Tibial nerve (tissue), 4 donors: ENCODE data around the gene AFMID. TPM values are rescaled to one million over a fixed set of nuclear protein-coding genes. Genes with fewer than 3 reads are reported as not detected.
"Not testable (repeated sequence)": the region's sequence is repeated elsewhere in the genome, so short reads cannot be mapped to it uniquely, and the experiment has no call there.

Source experiments
- DNase-seq, 2 donors: peaks; one replicate each; pipeline ENCODE4 v3.0.0-alpha.2; 2019; ENCODE audit warnings: low spot score in 2 of 2
- H3K27ac ChIP-seq, 4 donors: fragments of 200-600 bp; sonication (generic) in 3 of 4; one replicate each; pipeline ENCODE4 v1.5.1; 2017 to 2019; ENCODE audit warnings: mild to moderate bottlenecking in 1 of 4
- H3K27me3 ChIP-seq, 2 donors: fragments of 200-600 bp; sonication (generic) in 1 of 2; one replicate each; pipeline versions ENCODE4 v1.5.1 to v1.6.0; 2017 to 2019
- H3K36me3 ChIP-seq, 3 donors: fragments of 200-600 bp; sonication (generic); one replicate each; pipeline ENCODE4 v1.5.1; 2018 to 2019
- H3K4me1 ChIP-seq, 4 donors: fragments of 200-600 bp; sonication (generic) in 3 of 4; one replicate each; pipeline ENCODE4 v1.5.1; 2017 to 2019
- H3K4me3 ChIP-seq, 4 donors: fragments of 200-600 bp; sonication (generic) in 3 of 4; one replicate each; pipeline ENCODE4 v1.5.1; 2017 to 2019; ENCODE audit warnings: mild to moderate bottlenecking in 1 of 4, moderate library complexity in 1 of 4
- H3K9me3 ChIP-seq, 4 donors: fragments of 200-600 bp; sonication (generic) in 3 of 4; one replicate each; pipeline ENCODE4 v1.5.1; 2017 to 2019
- EP300 ChIP-seq, 2 donors: sonication (generic); formaldehyde crosslinking; IDR thresholded peaks; one replicate each; pipeline ENCODE4 v1.6.1; 2017; ENCODE audit warnings: antibody characterized with exemption in 2 of 2, mild to moderate bottlenecking in 1 of 2
- POLR2A ChIP-seq, 2 donors: fragments of 450-650 bp; IDR thresholded peaks; one replicate each; pipeline ENCODE4 v1.6.1; 2017; ENCODE audit warnings: antibody characterized with exemption in 2 of 2, mild to moderate bottlenecking in 2 of 2, moderate library complexity in 2 of 2
- WGBS, 2 donors: methylation state at CpG; one replicate each; pipeline ENCODE4 v1.1.5; 2018; 5-methylcytosine and 5-hydroxymethylcytosine counted together
- total RNA-seq, 4 donors: library from RNA; depleted of rRNA; stranded (reverse); fragments of >200 nt; gene quantifications; one replicate each; pipeline ENCODE4 v1.1.0, GENCODE V29; 2016
- TF ChIP-seq, protein P1 (sequence below), 5 experiments: fragments of 200-600 bp in 3 of 5; fragments of 450-650 bp in 2 of 5; sonication (generic) in 3 of 5; IDR thresholded peaks; one replicate each; pipeline ENCODE4 v1.5.1; 2016 to 2019; ENCODE audit warnings: antibody characterized with exemption in 5 of 5, mild to moderate bottlenecking in 3 of 5, moderate library complexity in 2 of 5

Gene AFMID
- total RNA-seq = 10 to 100 TPM; 29.7 to 40.6 (median 37.7) TPM

GRCh38 chr17:78186692-78187595, at the start of gene AFMID, which contains the start of gene TK1:
Gene AFMID (plus strand): TSS chr17:78187362. CDS start chr17:78187371, 9 bp downstream.
Gene TK1 (minus strand): TSS chr17:78187052. CDS start chr17:78186994, 58 bp downstream.
- Histone ChIP-seq H3K9me3 (no peaks in the 10 kb centered on the region), H3K36me3 (peaks cover 0 to 26% (median 0%) of the 10 kb centered on the region in 3 donors), H3K4me3 (peak within 1 kb of the TSS; percentile 44 to 57 (median 52)), H3K27ac (peak within 1 kb of the TSS; percentile 48 to 81 (median 70)), H3K27me3 (no peaks in the 10 kb centered on the region), H3K4me1 (peaks cover 0 to 42% (median 10%) of the 10 kb centered on the region in 4 donors)
- DNase-seq = peak; percentile 91 to 94
- 5 to 9% methylated on average over 29 to 39 of the region's 57 CpGs for WGBS, 2 donors
- TF ChIP-seq EP300 (IDR thresholded peaks at IDR 0.05) = peak; percentile 57 to 77
- peak; percentile 20 to 63 for TF ChIP-seq POLR2A (IDR thresholded peaks at IDR 0.05)
- TF ChIP-seq, protein P1, sequence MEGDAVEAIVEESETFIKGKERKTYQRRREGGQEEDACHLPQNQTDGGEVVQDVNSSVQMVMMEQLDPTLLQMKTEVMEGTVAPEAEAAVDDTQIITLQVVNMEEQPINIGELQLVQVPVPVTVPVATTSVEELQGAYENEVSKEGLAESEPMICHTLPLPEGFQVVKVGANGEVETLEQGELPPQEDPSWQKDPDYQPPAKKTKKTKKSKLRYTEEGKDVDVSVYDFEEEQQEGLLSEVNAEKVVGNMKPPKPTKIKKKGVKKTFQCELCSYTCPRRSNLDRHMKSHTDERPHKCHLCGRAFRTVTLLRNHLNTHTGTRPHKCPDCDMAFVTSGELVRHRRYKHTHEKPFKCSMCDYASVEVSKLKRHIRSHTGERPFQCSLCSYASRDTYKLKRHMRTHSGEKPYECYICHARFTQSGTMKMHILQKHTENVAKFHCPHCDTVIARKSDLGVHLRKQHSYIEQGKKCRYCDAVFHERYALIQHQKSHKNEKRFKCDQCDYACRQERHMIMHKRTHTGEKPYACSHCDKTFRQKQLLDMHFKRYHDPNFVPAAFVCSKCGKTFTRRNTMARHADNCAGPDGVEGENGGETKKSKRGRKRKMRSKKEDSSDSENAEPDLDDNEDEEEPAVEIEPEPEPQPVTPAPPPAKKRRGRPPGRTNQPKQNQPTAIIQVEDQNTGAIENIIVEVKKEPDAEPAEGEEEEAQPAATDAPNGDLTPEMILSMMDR (IDR thresholded peaks at IDR 0.05) = peak; percentile 59 to 96 (median 92)

GRCh38 chr17:78137392-78138203, 49.6 kb upstream of the AFMID start:
- Histone ChIP-seq H3K4me3 (no peak overlapping the region), H3K27me3 (no peaks in the 10 kb centered on the region), H3K27ac (no peak overlapping the region), H3K4me1 (peaks cover 0 to 25% (median 13%) of the 10 kb centered on the region in 4 donors), H3K9me3 (no peaks in the 10 kb centered on the region), H3K36me3 (no peaks in the 10 kb centered on the region)
- TF ChIP-seq, protein P1 (IDR thresholded peaks at IDR 0.05) = peak in 1 of 5 experiments; percentile 33
- TF ChIP-seq POLR2A (IDR thresholded peaks at IDR 0.05) (no peak), EP300 (IDR thresholded peaks at IDR 0.05) (no peak)
- no peak for DNase-seq
- WGBS, 2 donors = 68 to 71% methylated on average over 22 to 26 of the region's 26 CpGs

DNA sequence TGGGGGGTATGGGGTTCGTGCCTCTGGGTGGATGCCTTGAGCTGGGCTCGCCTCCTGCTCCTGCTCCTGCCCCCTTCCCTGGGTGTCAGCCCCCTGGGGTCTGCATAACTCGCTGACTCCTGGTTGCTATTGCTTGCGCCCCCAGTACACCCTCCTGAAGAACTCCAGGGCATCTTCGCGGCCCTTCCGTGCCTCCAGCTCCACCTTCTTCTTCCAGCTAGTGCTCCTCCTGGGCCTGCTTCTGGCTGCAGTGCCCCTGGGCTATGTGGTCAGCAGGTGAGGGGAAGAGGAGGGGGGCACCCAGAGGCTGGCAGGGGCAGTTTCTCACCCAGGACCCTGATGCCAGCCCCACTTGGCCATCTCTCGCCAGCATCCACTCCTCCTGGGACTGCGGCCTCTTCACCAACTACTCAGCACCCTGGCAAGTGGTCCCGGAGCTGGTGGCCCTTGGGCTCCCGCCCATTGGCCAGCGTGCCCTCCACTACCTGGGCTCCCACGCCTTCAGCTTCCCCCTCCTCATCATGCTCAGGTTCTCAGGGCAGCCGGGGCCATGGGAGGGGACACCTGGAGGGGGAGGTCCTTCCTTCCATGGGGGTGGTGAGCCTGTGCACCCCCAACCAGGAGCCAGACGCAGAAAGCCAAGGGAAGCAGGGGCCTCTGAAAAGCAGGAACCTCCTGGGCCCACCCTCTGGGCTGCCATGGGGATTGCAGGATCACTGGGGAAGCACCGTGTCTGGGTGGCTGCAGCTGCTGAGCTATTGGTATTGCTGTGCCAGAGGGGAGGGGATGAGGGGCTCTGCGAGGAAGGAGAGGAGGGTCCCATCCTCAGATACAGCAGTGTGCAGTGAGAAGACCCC, 48.7 kb upstream of the AFMID start:
- Histone ChIP-seq H3K4me3 (no peak overlapping the region), H3K27me3 (no peaks in the 10 kb centered on the region), H3K27ac (peak overlapping the region in 2 of 4 donors; percentile 44 to 52), H3K36me3 (no peaks in the 10 kb centered on the region), H3K9me3 (no peaks in the 10 kb centered on the region), H3K4me1 (peaks cover 0 to 29% (median 13%) of the 10 kb centered on the region in 4 donors)
- TF ChIP-seq EP300 (IDR thresholded peaks at IDR 0.05) (no peak), POLR2A (IDR thresholded peaks at IDR 0.05) (no peak)
- TF ChIP-seq, protein P1 (IDR thresholded peaks at IDR 0.05) = no peak
- WGBS, 2 donors = 85 to 90% methylated on average over 14 to 16 of the region's 17 CpGs
- no peak for DNase-seq

GRCh38 chr17:78139861-78140168, 47.3 kb upstream of the AFMID start:
- H3K27me3 ChIP-seq, H3K4me3 ChIP-seq, H3K9me3 ChIP-seq, H3K36me3 ChIP-seq, DNase-seq: not testable (repeated sequence)
- H3K27ac ChIP-seq = peak overlapping the region in 3 of 4 donors; percentile 44 to 70 (median 52)
- 83% methylated on average over 12 of the region's 12 CpGs for WGBS, 2 donors
- peaks cover 1 to 43% (median 19%) of the 10 kb centered on the region in 4 donors for H3K4me1 ChIP-seq
